Stomach (tissue), 4 donors: ENCODE data around the gene PJVK.

Experiments used
- POLR2A ChIP-seq, 4 donors: fragments of 450-650 bp; IDR thresholded peaks; one replicate each; pipeline ENCODE4 v1.6.1; 2016; ENCODE audit warnings: antibody characterized with exemption in 4 of 4, control low read depth in 2 of 4, mild to moderate bottlenecking in 1 of 4, moderate library complexity in 1 of 4
- TF ChIP-seq, protein P1 (sequence below), 7 experiments: fragments of 450-650 bp in 4 of 7; fragments of 200-600 bp in 3 of 7; sonication (generic) in 3 of 7; IDR thresholded peaks; one replicate each; pipeline ENCODE4 v1.5.1; 2016 to 2019; ENCODE audit warnings: antibody characterized with exemption in 7 of 7, control low read depth in 2 of 7, mild to moderate bottlenecking in 1 of 7

DNA sequence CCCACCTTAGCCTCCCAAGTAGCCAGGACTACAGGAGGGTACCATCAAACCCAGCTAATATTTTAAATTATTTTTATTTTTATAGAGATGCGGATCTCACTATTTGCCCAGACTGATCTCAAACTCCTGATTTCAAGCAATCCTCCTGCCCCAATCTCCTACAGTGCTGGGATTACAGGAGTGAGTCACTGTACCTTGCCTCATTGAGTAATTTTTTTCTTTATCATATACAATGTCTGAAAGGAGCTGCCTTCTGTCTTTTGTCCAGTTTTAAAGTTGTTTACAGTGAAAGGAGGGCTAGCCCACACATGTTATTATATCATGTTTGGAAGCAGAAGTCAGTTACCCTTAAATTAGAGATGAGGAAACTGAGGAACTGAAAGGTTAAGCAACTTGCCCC, 32.8 kb upstream of the PJVK start:
- no peak for TF ChIP-seq POLR2A (IDR thresholded peaks at IDR 0.05)
- TF ChIP-seq, protein P1, sequence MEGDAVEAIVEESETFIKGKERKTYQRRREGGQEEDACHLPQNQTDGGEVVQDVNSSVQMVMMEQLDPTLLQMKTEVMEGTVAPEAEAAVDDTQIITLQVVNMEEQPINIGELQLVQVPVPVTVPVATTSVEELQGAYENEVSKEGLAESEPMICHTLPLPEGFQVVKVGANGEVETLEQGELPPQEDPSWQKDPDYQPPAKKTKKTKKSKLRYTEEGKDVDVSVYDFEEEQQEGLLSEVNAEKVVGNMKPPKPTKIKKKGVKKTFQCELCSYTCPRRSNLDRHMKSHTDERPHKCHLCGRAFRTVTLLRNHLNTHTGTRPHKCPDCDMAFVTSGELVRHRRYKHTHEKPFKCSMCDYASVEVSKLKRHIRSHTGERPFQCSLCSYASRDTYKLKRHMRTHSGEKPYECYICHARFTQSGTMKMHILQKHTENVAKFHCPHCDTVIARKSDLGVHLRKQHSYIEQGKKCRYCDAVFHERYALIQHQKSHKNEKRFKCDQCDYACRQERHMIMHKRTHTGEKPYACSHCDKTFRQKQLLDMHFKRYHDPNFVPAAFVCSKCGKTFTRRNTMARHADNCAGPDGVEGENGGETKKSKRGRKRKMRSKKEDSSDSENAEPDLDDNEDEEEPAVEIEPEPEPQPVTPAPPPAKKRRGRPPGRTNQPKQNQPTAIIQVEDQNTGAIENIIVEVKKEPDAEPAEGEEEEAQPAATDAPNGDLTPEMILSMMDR (IDR thresholded peaks at IDR 0.05) = no peak
